Cardiac septum (tissue), 1 donor: ENCODE data around the gene EXPH5. TPM values are rescaled to one million over a fixed set of nuclear protein-coding genes. Genes with fewer than 3 reads are reported as not detected.
"Not testable (repeated sequence)": the region's sequence is repeated elsewhere in the genome, so short reads cannot be mapped to it uniquely, and the experiment has no call there.

ENCODE experiments used
- DNase-seq: peaks from one replicate; pipeline ENCODE4 v3.0.0-alpha.2; 2020; ENCODE audit warnings: low spot score
- intact Hi-C: fragments of 100-400 bp; cut with DNase I; formaldehyde crosslinking; loops from one replicate; pipeline ENCODE4 v1.14.0; 2022
- long read RNA-seq: library from polyadenylated mRNA; unstranded; transcript quantifications from one replicate; pipeline ENCODE4 v2.0.0, GENCODE V29; 2021
- total RNA-seq: library from RNA; stranded (reverse); fragmentation: NEBNext Ultra II Directional; extraction: Animal tissue kit (Norgen Biotek cat#: 25700); gene quantifications from one replicate; pipeline ENCODE4 v1.2.1, GENCODE V29; 2021
- donor health status: DM: no; HTN: no; CAD: no.

EXPH5 gene
- 0.46 TPM for total RNA-seq
- long read RNA-seq = 0 reads

DNA sequence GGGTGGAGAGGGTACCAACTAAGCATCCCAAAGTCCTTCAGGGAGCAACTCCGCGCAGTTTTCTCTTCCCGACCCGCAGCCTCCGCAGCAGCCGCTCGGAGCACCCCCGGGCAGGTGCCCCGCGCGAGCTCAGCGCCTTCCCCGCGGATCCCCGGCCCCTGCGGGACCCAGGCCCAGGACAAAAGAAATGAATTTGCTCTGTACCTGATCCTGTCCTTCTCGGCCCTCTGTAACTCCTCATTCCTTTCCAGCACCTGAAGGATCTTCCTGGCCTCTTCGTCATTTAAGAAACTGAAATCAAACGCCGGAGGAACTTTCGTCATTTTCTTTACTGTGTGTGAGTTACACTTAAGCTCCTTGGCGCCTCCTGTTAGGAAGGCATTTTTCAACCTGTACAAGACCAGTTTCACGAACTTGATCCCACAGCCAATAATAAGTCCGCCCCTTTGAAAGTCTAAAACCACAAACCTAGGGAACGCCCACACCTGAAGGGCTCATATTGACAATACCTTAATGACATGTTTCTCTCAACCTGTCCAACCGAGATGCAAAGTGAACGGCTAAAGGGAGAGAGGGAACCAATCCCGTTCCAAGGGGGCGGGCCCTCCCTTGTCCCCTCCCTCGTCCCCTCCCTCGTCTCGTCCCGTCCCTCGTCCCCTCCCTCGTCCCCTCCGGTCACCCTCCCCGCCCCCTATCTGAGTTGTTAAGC is at the start of gene EXPH5:
EXPH5 (minus strand) TSS at position 555 of the 709 bp plus-strand sequence; CDS start at position 323, 232 bp downstream.
- intact Hi-C loops = no loop called here
- DNase-seq = peak; percentile 81

DNA sequence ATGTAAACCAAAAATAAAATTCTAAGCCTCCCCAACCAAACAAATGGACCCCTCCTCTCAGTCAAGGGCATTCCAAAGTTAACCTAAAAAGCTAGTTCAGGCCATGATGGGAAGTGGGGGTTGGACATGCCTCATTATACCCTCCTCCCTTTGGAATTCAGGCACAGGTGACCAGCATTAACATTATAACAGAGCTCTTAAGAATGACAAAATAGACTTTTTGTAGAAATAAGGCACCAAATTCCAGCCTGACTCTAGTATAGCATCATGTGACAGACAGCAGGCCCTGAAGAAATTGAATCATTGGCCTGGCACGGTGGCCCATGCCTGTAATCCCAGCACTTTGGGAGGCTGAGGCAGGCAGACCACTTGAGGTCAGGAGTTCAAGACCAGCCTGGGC is 48.2 kb upstream of the EXPH5 start:
- intact Hi-C loops, DNase-seq: not testable (repeated sequence)

DNA sequence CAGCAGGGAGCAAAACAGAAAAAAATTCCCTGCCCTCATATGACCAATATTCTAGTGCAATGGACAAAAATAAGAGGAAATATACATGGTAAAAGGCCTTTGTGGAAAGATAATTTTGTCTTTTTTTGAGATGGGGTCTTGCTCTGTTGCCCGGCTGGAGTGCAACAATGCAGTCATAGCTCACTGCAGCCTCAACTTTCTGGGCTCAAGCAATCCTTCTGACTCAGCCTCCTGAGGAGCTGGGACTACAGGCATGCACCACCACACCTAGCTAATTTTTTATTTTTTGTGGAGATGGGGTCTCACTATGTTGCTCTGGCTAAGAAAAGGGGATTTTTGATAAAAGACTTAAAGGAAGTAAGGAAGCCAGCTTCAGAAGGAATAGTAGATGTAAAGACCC is 45.6 kb upstream of the EXPH5 start:
- intact Hi-C loops = no loop called here
- no peak for DNase-seq

GRCh38 chr11:108636222-108636621 is 42.7 kb upstream of the EXPH5 start:
- intact Hi-C loops = no loop called here
- no peak for DNase-seq

DNA sequence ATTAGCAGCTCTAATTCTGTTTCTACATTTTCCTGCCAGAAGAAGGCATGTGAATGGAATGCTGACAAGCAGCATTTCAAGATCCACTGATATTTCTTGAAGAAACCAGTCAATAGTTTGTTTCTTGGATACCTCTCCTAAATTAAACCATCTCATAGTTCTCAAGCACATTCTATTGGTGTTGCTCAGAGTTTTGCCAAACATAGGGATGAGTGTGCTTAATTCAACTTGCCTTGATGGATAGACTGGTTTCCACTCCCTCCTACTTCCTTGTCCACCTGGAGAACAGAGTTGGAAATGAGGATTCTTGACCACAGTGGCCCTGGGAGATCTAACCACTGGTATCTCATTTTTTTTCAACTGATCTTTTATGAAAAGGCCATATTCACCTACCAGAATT is 41.5 kb upstream of the EXPH5 start:
- intact Hi-C loops = no loop called here
- no peak for DNase-seq

DNA sequence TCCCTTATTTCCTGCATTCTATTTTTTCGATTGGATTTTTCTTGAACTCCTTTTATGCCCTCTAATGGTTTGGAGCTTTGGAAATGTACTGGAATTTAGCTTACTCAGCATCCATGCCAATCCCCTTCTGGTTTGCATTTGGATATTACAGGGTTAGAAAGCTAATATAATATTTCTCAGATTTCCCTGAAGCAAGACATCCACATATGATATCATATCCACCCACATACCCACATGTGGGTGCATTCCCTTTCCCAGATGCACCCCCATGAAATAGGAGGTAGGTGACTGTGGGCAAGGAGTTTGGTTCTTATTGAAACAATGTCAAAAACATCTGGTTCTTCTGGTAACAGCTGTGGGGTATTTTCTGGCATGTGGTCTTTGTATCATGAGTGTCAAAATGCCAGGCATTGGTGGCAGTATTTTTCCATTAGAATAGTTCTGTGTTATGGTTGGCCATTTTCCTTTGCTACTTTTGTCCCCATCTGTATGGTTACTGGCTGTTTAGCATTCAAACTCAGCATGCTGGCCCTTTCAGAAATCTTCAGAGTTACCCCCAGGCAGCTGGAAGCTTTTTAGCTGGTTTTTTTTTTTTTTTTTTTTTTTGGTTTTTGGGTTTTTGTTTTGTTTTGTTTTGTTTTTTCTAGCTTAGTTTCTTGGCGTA is 38.6 kb upstream of the EXPH5 start:
- intact Hi-C loops = no loop called here
- DNase-seq = no peak

GRCh38 chr11:108629274-108629673 is 35.7 kb upstream of the EXPH5 start:
- no peak for DNase-seq
- intact Hi-C loops = no loop called here

- no peak for DNase-seq
- intact Hi-C loops = no loop called here
Observed at GRCh38 chr11:108628812-108629211, 35.2 kb upstream of the EXPH5 start.

DNA sequence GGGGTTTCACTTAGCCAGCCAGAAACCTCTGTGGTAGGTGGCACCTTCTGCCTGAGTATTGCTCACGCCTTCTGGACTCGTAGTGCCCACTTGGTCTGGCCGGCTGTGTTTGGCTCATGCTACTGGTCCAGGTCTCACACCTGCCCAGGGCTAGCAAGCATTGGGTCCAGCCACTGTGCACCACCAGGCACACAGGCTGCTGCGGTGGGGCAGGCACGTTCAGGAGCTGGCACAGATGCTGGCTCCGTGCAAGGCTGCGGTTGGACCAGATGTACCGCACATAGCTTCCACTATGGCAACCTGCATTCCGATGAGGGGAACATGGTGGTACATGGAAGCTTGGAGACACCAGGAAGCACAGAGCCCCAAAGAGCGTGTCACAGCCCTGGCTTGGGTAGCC is 34.8 kb upstream of the EXPH5 start:
- intact Hi-C loops = no loop called here
- no peak for DNase-seq

GRCh38 chr11:108624196-108624925 is 30.8 kb upstream of the EXPH5 start:
- no peak for DNase-seq
- intact Hi-C loops = no loop called here

- DNase-seq = no peak
- intact Hi-C loops = no loop called here
Observed at GRCh38 chr11:108622341-108622740, 28.8 kb upstream of the EXPH5 start.

DNA sequence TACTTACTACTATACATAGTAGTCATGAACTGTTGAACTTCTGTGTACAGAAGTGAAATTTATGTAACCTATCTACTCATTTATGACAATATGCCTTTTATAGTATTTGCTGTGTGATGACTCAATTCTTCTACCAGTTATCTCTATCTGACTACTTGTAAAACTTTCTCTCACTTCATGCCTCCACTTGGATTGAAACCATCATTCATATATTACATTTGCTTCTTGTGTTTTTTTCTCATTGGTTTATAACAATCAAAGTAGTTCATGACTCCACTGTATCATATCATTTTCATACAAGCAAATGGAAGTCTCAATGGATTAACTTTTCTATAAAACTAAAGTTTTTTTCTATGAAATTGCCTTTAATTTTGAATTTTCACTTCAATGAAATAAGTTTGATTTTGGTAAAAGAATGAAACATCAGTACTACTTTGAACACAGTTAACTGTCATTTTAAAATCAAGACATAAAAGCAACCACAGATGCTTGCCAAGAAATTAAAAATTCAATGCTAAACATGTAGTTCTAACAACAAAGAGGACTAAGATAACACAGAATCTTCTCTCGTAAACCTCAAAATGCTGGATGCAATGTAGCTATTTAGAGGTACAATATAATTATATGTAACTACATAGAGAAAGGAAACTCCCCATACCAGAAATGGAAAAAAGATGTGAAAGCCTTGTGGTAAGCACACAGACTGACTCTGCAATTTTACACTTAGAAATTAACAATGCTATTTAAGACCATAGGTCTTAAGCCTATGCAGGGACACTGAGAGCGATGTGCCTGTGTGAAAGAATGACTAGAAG is 27.6 kb upstream of the EXPH5 start:
- no peak for DNase-seq
- intact Hi-C loops = no loop called here

DNA sequence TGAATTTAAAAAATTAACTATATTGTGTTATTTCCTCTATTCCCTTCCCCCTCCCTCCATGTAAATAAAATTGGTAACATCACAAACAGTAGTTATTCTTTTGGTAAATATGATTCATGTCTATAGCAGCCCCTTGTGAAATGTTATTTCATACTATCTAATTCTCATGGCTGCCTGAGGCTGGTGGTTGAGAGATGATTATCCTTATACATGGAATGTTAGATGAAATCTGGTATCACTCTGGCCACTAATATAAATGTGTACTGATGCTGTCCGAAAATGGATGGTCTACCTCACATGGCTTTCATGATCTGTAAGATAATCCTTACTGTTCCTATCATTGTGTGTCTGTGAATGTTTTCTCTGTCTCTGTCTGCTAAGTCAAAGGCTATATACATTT is 25.0 kb upstream of the EXPH5 start:
- intact Hi-C loops = no loop called here
- DNase-seq = no peak

DNA sequence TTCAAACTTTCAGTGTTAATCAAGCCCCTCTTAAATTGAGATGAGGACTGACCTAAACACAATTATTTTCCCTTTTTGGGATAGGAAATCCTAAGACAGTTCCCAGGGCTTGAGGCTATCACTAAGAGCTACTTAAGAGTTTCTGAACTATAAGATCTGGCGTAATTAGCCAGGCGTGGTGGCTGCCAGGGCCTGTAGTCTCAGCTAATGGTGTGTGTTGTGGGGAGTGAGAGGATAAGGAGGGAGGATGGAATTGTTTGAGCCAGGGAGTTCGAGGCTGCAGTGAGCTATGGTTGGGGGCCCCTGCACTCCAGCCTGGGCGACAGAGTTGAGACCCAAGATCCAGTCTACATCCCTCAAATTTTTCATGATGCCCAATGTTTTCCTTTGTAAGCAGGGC is 23.5 kb upstream of the EXPH5 start:
- DNase-seq = no peak
- intact Hi-C loops = no loop called here

DNA sequence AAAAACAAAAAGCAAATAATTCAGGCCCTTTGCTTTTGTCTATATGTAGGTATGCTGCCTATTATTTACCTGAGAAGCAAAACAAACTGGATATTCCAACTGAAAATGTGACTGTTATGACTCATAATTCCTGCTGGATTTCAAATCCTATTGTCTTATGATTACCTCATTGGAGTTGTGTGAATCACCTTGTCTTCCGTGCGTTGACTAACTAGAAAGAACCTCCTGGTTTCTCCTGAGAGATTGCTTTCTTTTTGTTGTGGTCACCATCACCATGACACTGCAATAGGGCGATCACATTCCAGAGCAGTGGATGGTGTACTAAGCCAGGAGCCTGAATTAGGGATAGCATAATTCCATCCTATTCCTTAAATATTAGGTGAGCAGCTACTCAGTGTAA is 23.0 kb upstream of the EXPH5 start:
- intact Hi-C loops = no loop called here
- DNase-seq = no peak

GRCh38 chr11:108614086-108614485 is 20.5 kb upstream of the EXPH5 start:
- no peak for DNase-seq
- intact Hi-C loops = no loop called here

DNA sequence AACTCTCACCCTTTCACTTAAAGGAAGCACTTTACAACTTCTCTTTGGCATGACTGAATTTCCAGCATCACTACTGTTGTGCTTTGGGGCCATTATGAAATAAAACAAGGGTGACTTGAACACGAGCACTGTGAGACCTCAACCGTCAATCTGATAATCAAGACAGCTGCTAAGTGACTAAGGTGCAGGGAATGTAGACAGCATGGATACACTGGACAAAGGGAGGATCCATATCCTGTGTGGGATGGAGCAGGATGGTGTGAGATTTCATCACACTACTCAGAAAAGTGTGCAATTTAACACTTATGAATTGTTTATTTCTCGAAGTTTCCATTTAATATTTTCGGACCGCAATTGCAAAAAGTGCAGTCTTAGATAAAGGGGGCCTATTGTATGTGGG is 16.1 kb upstream of the EXPH5 start:
- no peak for DNase-seq
- intact Hi-C loops = no loop called here

- no peak for DNase-seq
- intact Hi-C loops = no loop called here
Observed at GRCh38 chr11:108608548-108608947, 15.0 kb upstream of the EXPH5 start.

GRCh38 chr11:108606495-108607160 is 13.1 kb upstream of the EXPH5 start:
- intact Hi-C loops = no loop called here
- DNase-seq = no peak
